HepG2 (cell line): Measurements from ENCODE around the gene ZWILCH.

ENCODE experiments used
- ELF3 ChIP-seq: IDR thresholded peaks from 2 replicates; pipeline ENCODE4 v1.6.1; 2016; ENCODE audit warnings: missing genetic modification reagents, missing compliant biosample characterization
- GFI1 ChIP-seq: sonication (generic); formaldehyde crosslinking; IDR thresholded peaks from 2 replicates; pipeline ENCODE4 v1.5.0; 2020; ENCODE audit warnings: missing genetic modification reagents, mild to moderate bottlenecking, borderline replicate concordance
- NFYB ChIP-seq: sonication (generic); formaldehyde crosslinking; IDR thresholded peaks from 2 replicates; pipeline ENCODE4 v1.4.0; 2020; ENCODE audit warnings: missing genetic modification reagents
- SSRP1 ChIP-seq: IDR thresholded peaks from 2 replicates; pipeline ENCODE4 v1.6.1; 2016; ENCODE audit warnings: control low read depth
- ZNF619 ChIP-seq: sonication (generic); formaldehyde crosslinking; IDR thresholded peaks from 2 replicates; pipeline ENCODE4 v1.4.0; 2020; ENCODE audit warnings: mild to moderate bottlenecking, missing genetic modification reagents
- ZNF7 ChIP-seq: IDR thresholded peaks from 2 replicates; pipeline ENCODE4 v1.6.1; 2016; ENCODE audit warnings: missing biosample characterization, missing genetic modification reagents
- ZXDC ChIP-seq: sonication (generic); formaldehyde crosslinking; IDR thresholded peaks from 2 replicates; pipeline ENCODE4 v1.5.0; 2020; ENCODE audit warnings: mild to moderate bottlenecking, missing genetic modification reagents
- TF ChIP-seq, protein P1 (sequence below): sonication (generic); formaldehyde crosslinking; IDR thresholded peaks from 2 replicates; pipeline ENCODE4 v1.5.0; 2020; ENCODE audit warnings: mild to moderate bottlenecking, missing genetic modification reagents, moderate library complexity

DNA sequence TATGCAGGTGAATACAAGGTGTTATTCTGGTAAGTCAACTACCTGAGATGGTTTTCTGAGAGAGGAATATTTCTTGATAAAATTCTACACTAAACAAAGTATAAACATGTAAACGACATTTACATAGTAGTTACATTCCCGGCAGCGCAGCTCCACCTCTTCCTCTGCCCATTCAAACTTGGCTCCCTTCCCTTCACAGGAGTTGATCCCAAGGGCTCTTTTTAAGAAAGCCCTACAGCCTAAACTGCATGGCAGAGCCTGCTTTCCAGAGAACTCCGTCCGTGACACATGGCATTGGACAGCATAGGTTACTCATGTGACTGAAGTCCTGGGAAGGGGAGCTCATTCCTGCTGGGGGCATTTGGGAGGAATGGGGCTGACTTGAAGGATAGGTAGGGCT lies 82.6 kb downstream of the ZWILCH start:
- TF ChIP-seq SSRP1 (CRISPR knock-in tag) (no peak), ZNF619 (CRISPR knock-in tag) (no peak), ELF3 (CRISPR knock-in tag) (no peak), NFYB (CRISPR knock-in tag) (no peak), GFI1 (no peak), ZXDC (CRISPR knock-in tag) (no peak), ZNF7 (CRISPR knock-in tag) (no peak)
- TF ChIP-seq, protein P1, sequence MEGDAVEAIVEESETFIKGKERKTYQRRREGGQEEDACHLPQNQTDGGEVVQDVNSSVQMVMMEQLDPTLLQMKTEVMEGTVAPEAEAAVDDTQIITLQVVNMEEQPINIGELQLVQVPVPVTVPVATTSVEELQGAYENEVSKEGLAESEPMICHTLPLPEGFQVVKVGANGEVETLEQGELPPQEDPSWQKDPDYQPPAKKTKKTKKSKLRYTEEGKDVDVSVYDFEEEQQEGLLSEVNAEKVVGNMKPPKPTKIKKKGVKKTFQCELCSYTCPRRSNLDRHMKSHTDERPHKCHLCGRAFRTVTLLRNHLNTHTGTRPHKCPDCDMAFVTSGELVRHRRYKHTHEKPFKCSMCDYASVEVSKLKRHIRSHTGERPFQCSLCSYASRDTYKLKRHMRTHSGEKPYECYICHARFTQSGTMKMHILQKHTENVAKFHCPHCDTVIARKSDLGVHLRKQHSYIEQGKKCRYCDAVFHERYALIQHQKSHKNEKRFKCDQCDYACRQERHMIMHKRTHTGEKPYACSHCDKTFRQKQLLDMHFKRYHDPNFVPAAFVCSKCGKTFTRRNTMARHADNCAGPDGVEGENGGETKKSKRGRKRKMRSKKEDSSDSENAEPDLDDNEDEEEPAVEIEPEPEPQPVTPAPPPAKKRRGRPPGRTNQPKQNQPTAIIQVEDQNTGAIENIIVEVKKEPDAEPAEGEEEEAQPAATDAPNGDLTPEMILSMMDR (CRISPR knock-in tag) = no peak
